Right lobe of liver (tissue), 4 donors: ENCODE measurements around the gene ACOT13.
"Not testable (repeated sequence)": the region's sequence is repeated elsewhere in the genome, so short reads cannot be mapped to it uniquely, and the experiment has no call there.

Experiments used
- POLR2A ChIP-seq: fragments of 450-650 bp; IDR thresholded peaks from one replicate; pipeline ENCODE4 v1.6.1; 2017; ENCODE audit warnings: antibody characterized with exemption, mild to moderate bottlenecking
- TF ChIP-seq, protein P1 (sequence below), 4 donors: fragments of 200-600 bp in 3 of 4; fragments of 450-650 bp in 1 of 4; IDR thresholded peaks; one replicate each; pipeline versions ENCODE4 v1.5.1 to v1.8.0; 2016 to 2022; ENCODE audit warnings: antibody characterized with exemption in 4 of 4, mild to moderate bottlenecking in 2 of 4
- donor health status: DM: no; HTN: no; CAD: no.
- donor health status: DM: no; HTN: no; CAD: no.
- donor health status: DM: no; HTN: yes; CAD: no.

DNA sequence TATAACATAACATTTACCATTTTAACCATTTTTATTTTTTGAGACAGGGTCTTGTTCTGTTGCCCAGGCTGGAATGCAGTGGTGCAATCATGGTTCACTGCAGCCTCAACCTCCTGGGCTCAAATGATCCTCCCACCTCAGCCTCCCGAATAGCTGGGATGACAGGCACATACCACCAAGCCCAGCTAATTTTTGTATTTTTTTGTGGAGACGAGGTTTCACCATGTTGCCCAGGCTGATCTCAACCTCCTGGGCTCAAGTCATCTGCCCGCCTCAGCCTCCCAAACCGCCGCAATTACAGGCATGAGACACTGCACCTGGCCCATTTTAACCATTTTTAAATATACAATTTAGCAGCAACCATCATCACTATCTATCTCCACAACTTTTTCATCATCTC, 26.2 kb upstream of the ACOT13 start:
- not testable (repeated sequence) for TF ChIP-seq POLR2A
- TF ChIP-seq, protein P1, sequence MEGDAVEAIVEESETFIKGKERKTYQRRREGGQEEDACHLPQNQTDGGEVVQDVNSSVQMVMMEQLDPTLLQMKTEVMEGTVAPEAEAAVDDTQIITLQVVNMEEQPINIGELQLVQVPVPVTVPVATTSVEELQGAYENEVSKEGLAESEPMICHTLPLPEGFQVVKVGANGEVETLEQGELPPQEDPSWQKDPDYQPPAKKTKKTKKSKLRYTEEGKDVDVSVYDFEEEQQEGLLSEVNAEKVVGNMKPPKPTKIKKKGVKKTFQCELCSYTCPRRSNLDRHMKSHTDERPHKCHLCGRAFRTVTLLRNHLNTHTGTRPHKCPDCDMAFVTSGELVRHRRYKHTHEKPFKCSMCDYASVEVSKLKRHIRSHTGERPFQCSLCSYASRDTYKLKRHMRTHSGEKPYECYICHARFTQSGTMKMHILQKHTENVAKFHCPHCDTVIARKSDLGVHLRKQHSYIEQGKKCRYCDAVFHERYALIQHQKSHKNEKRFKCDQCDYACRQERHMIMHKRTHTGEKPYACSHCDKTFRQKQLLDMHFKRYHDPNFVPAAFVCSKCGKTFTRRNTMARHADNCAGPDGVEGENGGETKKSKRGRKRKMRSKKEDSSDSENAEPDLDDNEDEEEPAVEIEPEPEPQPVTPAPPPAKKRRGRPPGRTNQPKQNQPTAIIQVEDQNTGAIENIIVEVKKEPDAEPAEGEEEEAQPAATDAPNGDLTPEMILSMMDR (IDR thresholded peaks at IDR 0.05) = not testable (repeated sequence)
